ENCODE results near the gene TNNT1.
A peak's percentile ranks its signal among the peaks of the same experiment; 100 is the strongest.

TNNT1 gene

GRCh38 chr19:55089342-55089944, 59.6 kb downstream of the TNNT1 start:
- no peak for DNase-seq (ENCODE audit: low read depth in 2 of 2)

GRCh38 chr19:55088543-55089341, 60.3 kb downstream of the TNNT1 start:
- peak; percentile 59 to 64 for DNase-seq (ENCODE audit: low read depth in 2 of 2)

- no peak for DNase-seq (ENCODE audit: low read depth in 2 of 2)
These were observed 61.0 kb downstream of the TNNT1 start for GRCh38 chr19:55088021-55088451.

- no peak for DNase-seq (ENCODE audit: low read depth in 2 of 2)
These were observed 61.5 kb downstream of the TNNT1 start for GRCh38 chr19:55087542-55087901.

- DNase-seq (ENCODE audit: low read depth in 2 of 2) = peak in 1 of 2 donors; percentile 43
These were observed 62.1 kb downstream of the TNNT1 start for GRCh38 chr19:55086730-55087541.

GRCh38 chr19:55085923-55086715, 62.9 kb downstream of the TNNT1 start:
- DNase-seq (ENCODE audit: low read depth in 2 of 2) = no peak

GRCh38 chr19:55084416-55084815, 64.6 kb downstream of the TNNT1 start:
- no peak for DNase-seq (ENCODE audit: low read depth in 2 of 2)

- DNase-seq (ENCODE audit: low read depth in 2 of 2) = no peak
These were observed 65.8 kb downstream of the TNNT1 start for GRCh38 chr19:55083004-55083850.
